DOHH2 (cell line): Measurements from ENCODE around the gene ZNF185.

Experiments
- H3F3A ChIP-seq: fragments of 200-600 bp; sonication (generic), shearing (Covaris generic); 2 replicates; pipeline ENCODE4 v1.6.0; 2016; ENCODE audit warnings: antibody characterized with exemption, mild to moderate bottlenecking; ENCODE audit not compliant: control insufficient read depth, insufficient read depth
- H3K27ac ChIP-seq: fragments of 200-600 bp; sonication (generic); 2 replicates; pipeline ENCODE4 v1.5.1; 2014; ENCODE audit warnings: low read depth, mild to moderate bottlenecking, low read length, moderate library complexity
- H3K27me3 ChIP-seq: fragments of 200-600 bp; sonication (generic); 2 replicates; pipeline ENCODE4 v1.6.1; 2014; ENCODE audit warnings: mild to moderate bottlenecking, low read length, mixed read lengths; ENCODE audit not compliant: control insufficient read depth
- H3K36me3 ChIP-seq: fragments of 200-600 bp; sonication (generic); 2 replicates; pipeline ENCODE4 v1.6.1; 2014; ENCODE audit warnings: mild to moderate bottlenecking, low read length, moderate library complexity, mixed read lengths; ENCODE audit not compliant: control insufficient read depth
- H3K4me1 ChIP-seq: fragments of 200-600 bp; sonication (generic); 2 replicates; pipeline ENCODE4 v1.6.1; 2014; ENCODE audit warnings: mild to moderate bottlenecking, low read length, mixed read lengths; ENCODE audit not compliant: control insufficient read depth
- H3K4me2 ChIP-seq: fragments of 200-600 bp; sonication (generic); 2 replicates; pipeline ENCODE4 v1.6.0; 2014; ENCODE audit warnings: mild to moderate bottlenecking, low read length, moderate library complexity
- H3K4me3 ChIP-seq: fragments of 200-600 bp; sonication (generic); 2 replicates; pipeline ENCODE4 v1.5.1; 2014; ENCODE audit warnings: mild to moderate bottlenecking, low read length, mixed read lengths
- H3K79me2 ChIP-seq: fragments of 200-600 bp; sonication (generic); 2 replicates; pipeline ENCODE4 v1.6.1; 2014; ENCODE audit warnings: mild to moderate bottlenecking, low read length, mixed read lengths; ENCODE audit not compliant: control insufficient read depth
- H3K9me2 ChIP-seq: fragments of 200-600 bp; sonication (generic); replicated peaks from 2 replicates; pipeline ENCODE4 v1.6.1; 2014; ENCODE audit warnings: mild to moderate bottlenecking, low read length, mixed read lengths; ENCODE audit not compliant: control insufficient read depth
- H3K9me3 ChIP-seq: fragments of 200-600 bp; sonication (generic); 2 replicates; pipeline ENCODE4 v1.6.1; 2014; ENCODE audit warnings: antibody characterized with exemption, low read length, mixed read lengths; ENCODE audit not compliant: control insufficient read depth, insufficient read depth
- H4K20me1 ChIP-seq: fragments of 200-600 bp; sonication (generic); 2 replicates; pipeline ENCODE4 v1.6.0; 2014; ENCODE audit warnings: low read depth, mild to moderate bottlenecking, antibody characterized with exemption, low read length, moderate library complexity; ENCODE audit not compliant: control insufficient read depth, insufficient read depth
- CTCF ChIP-seq: fragments of 200-600 bp; sonication (generic); IDR thresholded peaks from one replicate; pipeline ENCODE4 v1.5.1; 2014; ENCODE audit warnings: antibody characterized with exemption, mild to moderate bottlenecking, low read depth, low read length; ENCODE audit not compliant: poor library complexity, severe bottlenecking
- EZH2phosphoT487 ChIP-seq: fragments of 200-600 bp; sonication (generic); IDR thresholded peaks from 2 replicates; pipeline ENCODE4 v1.6.1; 2017; ENCODE audit warnings: borderline replicate concordance, mild to moderate bottlenecking, antibody characterized with exemption, low read length, moderate library complexity, mixed read lengths

ZNF185 gene

GRCh38 chrX:152937236-152937635 is 39.4 kb downstream of the ZNF185 start:
- Histone ChIP-seq H3K9me3 (no peaks in the 10 kb centered on the region), H3K36me3 (no peaks in the 10 kb centered on the region), H3K4me3 (no peak overlapping the region), H3K79me2 (peaks cover 5% of the 10 kb centered on the region; the same call in 1 of the 2 replicates), H4K20me1 (no peaks in the 10 kb centered on the region), H3K9me2 (no peaks in the 10 kb centered on the region), H3K4me1 (peaks cover 8% of the 10 kb centered on the region), H3K27me3 (no peaks in the 10 kb centered on the region), H3K27ac (no peak overlapping the region), H3F3A (no peaks in the 10 kb centered on the region), H3K4me2 (no peak overlapping the region)
- TF ChIP-seq CTCF: no peak
- TF ChIP-seq EZH2phosphoT487: no peak

GRCh38 chrX:152941328-152942076 is 43.6 kb downstream of the ZNF185 start:
- Histone ChIP-seq H3K9me3 (no peaks in the 10 kb centered on the region), H3K27me3 (no peaks in the 10 kb centered on the region), H3K9me2 (no peaks in the 10 kb centered on the region), H3K4me3 (peak overlapping the region; percentile 92), H3K4me2 (peak overlapping the region; percentile 84), H3K36me3 (no peaks in the 10 kb centered on the region), H3F3A (no peaks in the 10 kb centered on the region), H3K79me2 (peaks cover 5% of the 10 kb centered on the region; the same call in 1 of the 2 replicates), H4K20me1 (no peaks in the 10 kb centered on the region), H3K27ac (no peak overlapping the region), H3K4me1 (peaks cover 11% of the 10 kb centered on the region)
- TF ChIP-seq EZH2phosphoT487: no peak
- TF ChIP-seq CTCF: peak; percentile 59

DNA sequence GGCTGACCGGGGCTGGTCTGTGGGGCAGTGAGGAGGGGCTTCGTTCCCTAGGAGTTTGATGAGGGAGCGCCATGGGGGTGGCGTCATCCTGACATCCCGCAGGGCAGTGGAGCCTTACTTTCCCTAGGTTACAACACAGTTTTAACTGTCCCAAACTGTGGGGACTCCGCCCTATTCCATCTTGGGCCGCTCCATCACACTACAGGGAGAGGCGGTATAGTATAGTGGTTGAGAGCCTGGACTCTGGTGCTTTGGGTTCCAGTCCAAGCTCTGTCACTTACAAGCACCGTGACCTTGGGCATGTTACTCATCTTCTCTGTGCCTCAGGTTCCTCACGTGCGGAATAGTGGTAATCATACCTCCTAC is 44.2 kb downstream of the ZNF185 start:
- Histone ChIP-seq H3K79me2 (peaks cover 5% of the 10 kb centered on the region; the same call in 1 of the 2 replicates), H3K27ac (no peak overlapping the region), H3K36me3 (no peaks in the 10 kb centered on the region), H3K9me3 (no peaks in the 10 kb centered on the region), H4K20me1 (no peaks in the 10 kb centered on the region), H3K27me3 (no peaks in the 10 kb centered on the region), H3K4me1 (peaks cover 11% of the 10 kb centered on the region), H3K4me2 (peak overlapping the region; percentile 79), H3K4me3 (peak overlapping the region; percentile 92), H3K9me2 (no peaks in the 10 kb centered on the region), H3F3A (no peaks in the 10 kb centered on the region)
- TF ChIP-seq EZH2phosphoT487: no peak
- no peak for TF ChIP-seq CTCF
